Measurements from ENCODE around the gene RUNX1. TPM values are rescaled to one million over a fixed set of nuclear protein-coding genes. Genes with fewer than 3 reads are reported as not detected.

Gene RUNX1
- total and polyA plus RNA-seq, 10 of the 15 experiments (the other 5 are each of a cell fraction or from before 2014, with no cell fraction given): 0.90 to 15.2 (median 4.1) TPM

- TF ChIP-seq ZNF592 (IDR thresholded peaks at IDR 0.05) (no peak), SUPT20H (IDR thresholded peaks at IDR 0.05; ENCODE audit: borderline replicate concordance, control insufficient read depth, low read depth, low read length) (no peak), DPF2 (IDR thresholded peaks at IDR 0.05) (no peak)
Measured at GRCh38 chr21:34806423-34806822, 242.7 kb downstream of the RUNX1 start (continued).

GRCh38 chr21:34805157-34805556 lies 243.9 kb downstream of the RUNX1 start:
- CTCF ChIA-PET: interaction anchor here (0.9 kb wide), 1 partner anchor 82 kb away, joined by 3 read pairs; no protein-coding TSS in a partner anchor
- intact Hi-C loops (cut with micrococcal nuclease; ENCODE audit: unreplicated experiment): loop anchor here (5.0 kb wide), 1 partner anchor 62 kb away; no protein-coding TSS in a partner anchor
- FAIRE-seq: no peak
- no peak for TF ChIP-seq PML (IDR thresholded peaks at IDR 0.05; ENCODE audit: low read length)
- no peak for TF ChIP-seq SREBF2 (IDR thresholded peaks at IDR 0.05; ENCODE audit: low read length)
- TF ChIP-seq ZNF217 (IDR thresholded peaks at IDR 0.05): no peak
- no peak for TF ChIP-seq GATAD2B (conservative IDR thresholded peaks at IDR 0.05; ENCODE audit: low read depth)
- TF ChIP-seq ZNF622 (IDR thresholded peaks at IDR 0.05): no peak
- TF ChIP-seq PAX8 (IDR thresholded peaks at IDR 0.05): no peak
- TF ChIP-seq CUX1 (IDR thresholded peaks at IDR 0.05; ENCODE audit: insufficient replicate concordance, low read depth, low read length): no peak
- no peak for TF ChIP-seq E4F1 (IDR thresholded peaks at IDR 0.05; ENCODE audit: borderline replicate concordance, partially characterized antibody)
- no peak for TF ChIP-seq NBN (IDR thresholded peaks at IDR 0.05)
- no peak for TF ChIP-seq HCFC1 (IDR thresholded peaks at IDR 0.05; ENCODE audit: low read length)

More at GRCh38 chr21:34805157-34805556, 243.9 kb downstream of the RUNX1 start:
- Histone ChIP-seq H3K9me3 (replicated peaks; ENCODE audit: control insufficient read depth, insufficient read depth, low read length) (no peaks in the 10 kb centered on the region), H3K4me1 (ENCODE audit: control insufficient read depth, insufficient read depth, low read length) (peaks cover 24% of the 10 kb centered on the region), H3K36me3 (ENCODE audit: control insufficient read depth in 2 of 2, insufficient read depth in 2 of 2, low read length in 1 of 2) (no peaks in the 10 kb centered on the region), H3K9ac (ENCODE audit: control insufficient read depth, insufficient read depth, low read length) (no peak overlapping the region), H3K27me3 (replicated peaks in 1 of 2; ENCODE audit: control insufficient read depth in 2 of 2, insufficient read depth in 2 of 2, low read length in 1 of 2) (no peaks in the 10 kb centered on the region), H3K4me3 (no peak overlapping the region), H3K79me2 (ENCODE audit: control insufficient read depth, insufficient read depth, low read length) (no peaks in the 10 kb centered on the region), H3K4me2 (ENCODE audit: control insufficient read depth, insufficient read depth) (no peak overlapping the region), H4K20me1 (ENCODE audit: control insufficient read depth, insufficient read depth) (no peaks in the 10 kb centered on the region), H2AFZ (ENCODE audit: control insufficient read depth, low read depth, low read length) (no peak overlapping the region), H3K27ac (ENCODE audit: control insufficient read depth, insufficient read depth) (no peak overlapping the region)
- ATAC-seq: no peak
- in situ Hi-C loops (cut with MboI): no loop called here
- RAD21 ChIA-PET (ENCODE audit: unreplicated experiment): interaction anchor here (1.0 kb wide), 1 partner anchor 83 kb away, joined by 3 read pairs; no protein-coding TSS in a partner anchor
- SMC1A ChIA-PET (ENCODE audit: uncharacterized antibody, unreplicated experiment): interaction anchor here (2.3 kb wide), 1 partner anchor 79 kb away, joined by 5 read pairs; no protein-coding TSS in a partner anchor
- POLR2A ChIA-PET: no interaction called here
- BruUV-seq (replicated peaks): no TSS peak
- no peak for DNase-seq (ENCODE audit: low read depth, low spot score)

Measured in GM12878 (cell line).